Vagina (tissue), 2 donors: ENCODE measurements around the gene LONP2. TPM values are rescaled to one million over a fixed set of nuclear protein-coding genes. Genes with fewer than 3 reads are reported as not detected.

Source experiments
- DNase-seq, 2 donors: peaks; one replicate each; pipeline ENCODE4 v3.0.0-alpha.2; 2017; ENCODE audit errors: extremely low spot score in 2 of 2
- H3K27ac ChIP-seq: fragments of 200-600 bp; sonication (generic); one replicate; pipeline ENCODE4 v1.5.1; 2019
- H3K27me3 ChIP-seq: fragments of 200-600 bp; sonication (generic); one replicate; pipeline ENCODE4 v1.5.1; 2019
- H3K36me3 ChIP-seq, 2 donors: fragments of 200-600 bp; sonication (generic); one replicate each; pipeline ENCODE4 v1.5.1; 2017 to 2019
- H3K4me1 ChIP-seq: fragments of 200-600 bp; sonication (generic); one replicate; pipeline ENCODE4 v1.5.1; 2019
- H3K4me3 ChIP-seq, 2 donors: fragments of 200-600 bp; sonication (generic); 1 replicate in 1 of 2; 2 replicates in 1 of 2; pipeline ENCODE4 v1.5.1; 2016 to 2019
- H3K9me3 ChIP-seq: fragments of 200-600 bp; sonication (generic); one replicate; pipeline ENCODE4 v1.5.1; 2019
- POLR2A ChIP-seq, 2 donors: fragments of 450-650 bp; IDR thresholded peaks; one replicate each; pipeline ENCODE4 v1.6.1; 2017; ENCODE audit warnings: antibody characterized with exemption in 2 of 2, mild to moderate bottlenecking in 2 of 2, moderate library complexity in 2 of 2
- POLR2AphosphoS5 ChIP-seq, 2 donors: sonication (generic); formaldehyde crosslinking; IDR thresholded peaks; one replicate each; pipeline ENCODE4 v1.9.0; 2017; ENCODE audit warnings: antibody characterized with exemption in 2 of 2, mild to moderate bottlenecking in 2 of 2, low read depth in 1 of 2; ENCODE audit not compliant: insufficient read depth in 1 of 2
- intact Hi-C: fragments of 100-400 bp; cut with DNase I; formaldehyde crosslinking; loops from one replicate; pipeline ENCODE4 v1.15.1; 2023
- total RNA-seq: library from RNA; depleted of rRNA; stranded (reverse); fragments of >200 nt; gene quantifications from one replicate; pipeline ENCODE4 v1.2.3, GENCODE V29; 2016
- TF ChIP-seq, protein P1 (sequence below), 3 experiments: fragments of 450-650 bp in 2 of 3; fragments of 200-600 bp in 1 of 3; sonication (generic) in 1 of 3; IDR thresholded peaks; one replicate each; pipeline ENCODE4 v1.5.1; 2017 to 2019; ENCODE audit warnings: antibody characterized with exemption in 3 of 3, mild to moderate bottlenecking in 2 of 3, moderate library complexity in 2 of 3

LONP2 gene
- total RNA-seq, 1 donor from 2014 or later, result 40.3 TPM

DNA sequence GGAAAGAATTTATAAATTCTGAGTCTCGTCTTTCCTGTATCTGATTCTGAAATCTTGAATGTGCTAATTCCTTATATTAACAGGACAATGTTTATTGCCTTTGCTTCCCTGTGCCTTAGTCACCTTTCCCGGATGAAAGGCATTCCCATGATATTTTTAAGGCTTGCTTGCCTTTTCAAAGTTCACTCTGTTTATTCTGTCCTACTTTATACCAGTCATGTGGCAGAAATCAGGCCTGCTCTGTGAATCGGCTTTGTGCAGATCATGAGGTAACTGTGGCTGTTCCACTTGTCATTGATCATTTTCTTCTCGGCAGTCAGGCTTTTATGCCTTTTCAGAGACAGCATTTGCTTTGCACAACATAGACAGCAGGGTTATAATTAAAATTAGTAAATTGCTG lies 32.0 kb downstream of the LONP2 start:
- no peaks in the 10 kb centered on the region for H3K27me3 ChIP-seq
- peaks cover 18% of the 10 kb centered on the region for H3K4me1 ChIP-seq
- H3K36me3 ChIP-seq, result peaks cover 0 to 17% of the 10 kb centered on the region in 2 donors
- DNase-seq, result no peak
- H3K4me3 ChIP-seq, result no peak overlapping the region
- TF ChIP-seq POLR2A (IDR thresholded peaks at IDR 0.05) (no peak), POLR2AphosphoS5 (IDR thresholded peaks at IDR 0.05; ENCODE audit: insufficient read depth in 1 of 2, low read depth in 1 of 2) (peak in 1 of 2 donors; percentile 16)
- TF ChIP-seq, protein P1, sequence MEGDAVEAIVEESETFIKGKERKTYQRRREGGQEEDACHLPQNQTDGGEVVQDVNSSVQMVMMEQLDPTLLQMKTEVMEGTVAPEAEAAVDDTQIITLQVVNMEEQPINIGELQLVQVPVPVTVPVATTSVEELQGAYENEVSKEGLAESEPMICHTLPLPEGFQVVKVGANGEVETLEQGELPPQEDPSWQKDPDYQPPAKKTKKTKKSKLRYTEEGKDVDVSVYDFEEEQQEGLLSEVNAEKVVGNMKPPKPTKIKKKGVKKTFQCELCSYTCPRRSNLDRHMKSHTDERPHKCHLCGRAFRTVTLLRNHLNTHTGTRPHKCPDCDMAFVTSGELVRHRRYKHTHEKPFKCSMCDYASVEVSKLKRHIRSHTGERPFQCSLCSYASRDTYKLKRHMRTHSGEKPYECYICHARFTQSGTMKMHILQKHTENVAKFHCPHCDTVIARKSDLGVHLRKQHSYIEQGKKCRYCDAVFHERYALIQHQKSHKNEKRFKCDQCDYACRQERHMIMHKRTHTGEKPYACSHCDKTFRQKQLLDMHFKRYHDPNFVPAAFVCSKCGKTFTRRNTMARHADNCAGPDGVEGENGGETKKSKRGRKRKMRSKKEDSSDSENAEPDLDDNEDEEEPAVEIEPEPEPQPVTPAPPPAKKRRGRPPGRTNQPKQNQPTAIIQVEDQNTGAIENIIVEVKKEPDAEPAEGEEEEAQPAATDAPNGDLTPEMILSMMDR (IDR thresholded peaks at IDR 0.05), result no peak
- no peaks in the 10 kb centered on the region for H3K9me3 ChIP-seq
- intact Hi-C loops, result no loop called here
- peak overlapping the region; percentile 25 for H3K27ac ChIP-seq

DNA sequence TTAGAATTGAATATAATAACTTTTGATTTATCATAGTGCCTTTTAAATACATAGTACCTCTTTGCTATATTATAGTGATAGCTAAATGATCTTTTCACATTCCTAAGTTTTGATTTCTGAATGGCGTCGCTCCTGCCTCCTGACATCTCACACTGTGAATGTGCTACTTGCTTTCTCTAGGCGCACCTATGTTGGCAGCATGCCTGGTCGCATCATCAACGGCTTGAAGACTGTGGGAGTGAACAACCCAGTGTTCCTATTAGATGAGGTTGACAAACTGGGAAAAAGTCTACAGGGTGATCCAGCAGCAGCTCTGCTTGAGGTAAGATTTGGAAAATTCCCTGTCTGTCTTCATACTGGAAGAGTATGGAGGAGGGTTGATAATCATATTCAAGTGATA lies 33.1 kb downstream of the LONP2 start:
- no peak for DNase-seq

DNA sequence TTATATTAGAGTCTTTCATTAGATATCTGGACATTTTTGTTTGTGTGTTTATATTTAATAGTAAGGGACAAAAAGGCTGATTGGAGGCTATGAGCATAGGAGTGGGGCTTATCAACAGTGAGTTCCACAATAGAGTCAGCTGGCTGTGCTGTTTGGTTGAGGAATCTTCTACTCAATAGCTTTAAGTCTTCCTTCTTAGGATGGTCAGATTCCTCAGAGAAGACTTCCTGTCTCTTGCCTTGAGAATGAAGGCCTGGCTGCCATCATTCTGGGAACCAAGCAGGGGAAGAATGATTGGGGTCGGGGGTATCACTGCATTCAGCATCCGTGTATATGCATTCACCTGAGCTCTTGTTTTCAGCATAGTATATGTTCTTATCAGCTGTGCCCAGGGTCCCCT lies 35.1 kb downstream of the LONP2 start:
- TF ChIP-seq, protein P1 (IDR thresholded peaks at IDR 0.05), result no peak
- TF ChIP-seq POLR2A (IDR thresholded peaks at IDR 0.05) (no peak), POLR2AphosphoS5 (IDR thresholded peaks at IDR 0.05; ENCODE audit: insufficient read depth in 1 of 2, low read depth in 1 of 2) (no peak)
- no peak overlapping the region for H3K27ac ChIP-seq
- intact Hi-C loops, result no loop called here

More for the DNA sequence above, 33.1 kb downstream of the LONP2 start:
- H3K4me1 ChIP-seq, result peaks cover 18% of the 10 kb centered on the region
- no peaks in the 10 kb centered on the region for H3K9me3 ChIP-seq
- peaks cover 0 to 16% of the 10 kb centered on the region in 2 donors for H3K36me3 ChIP-seq
- H3K27me3 ChIP-seq, result no peaks in the 10 kb centered on the region
- TF ChIP-seq POLR2AphosphoS5 (IDR thresholded peaks at IDR 0.05; ENCODE audit: insufficient read depth in 1 of 2, low read depth in 1 of 2) (no peak), POLR2A (IDR thresholded peaks at IDR 0.05) (no peak)
- TF ChIP-seq, protein P1 (IDR thresholded peaks at IDR 0.05), result no peak
- intact Hi-C loops, result no loop called here
- no peak overlapping the region for H3K4me3 ChIP-seq
- no peak overlapping the region for H3K27ac ChIP-seq

DNA sequence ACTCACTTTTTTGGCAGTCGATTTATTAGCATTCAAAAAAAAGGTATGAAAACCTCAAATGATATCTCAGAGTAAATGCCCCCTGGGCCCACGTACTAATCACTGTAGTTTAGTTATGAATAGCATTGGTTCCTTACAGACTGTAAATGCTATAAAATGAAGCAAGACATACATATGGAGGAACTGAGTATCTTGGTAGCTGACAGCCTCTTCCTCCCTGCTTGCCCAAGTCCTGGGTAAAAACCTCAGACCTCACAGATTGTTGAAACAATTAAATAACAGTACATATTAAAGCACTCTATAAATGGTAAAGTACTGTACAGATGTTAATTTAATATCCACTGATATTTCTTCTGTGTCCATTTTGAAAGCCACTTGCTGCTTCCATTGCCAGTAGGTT lies 36.4 kb downstream of the LONP2 start:
- peaks cover 0 to 16% of the 10 kb centered on the region in 2 donors for H3K36me3 ChIP-seq
- H3K27ac ChIP-seq, result no peak overlapping the region
- H3K4me1 ChIP-seq, result peaks cover 18% of the 10 kb centered on the region
- TF ChIP-seq POLR2AphosphoS5 (IDR thresholded peaks at IDR 0.05; ENCODE audit: insufficient read depth in 1 of 2, low read depth in 1 of 2) (no peak), POLR2A (IDR thresholded peaks at IDR 0.05) (no peak)
- TF ChIP-seq, protein P1 (IDR thresholded peaks at IDR 0.05), result no peak
- no peak for DNase-seq
- no peaks in the 10 kb centered on the region for H3K27me3 ChIP-seq
- H3K4me3 ChIP-seq, result no peak overlapping the region
- intact Hi-C loops, result no loop called here
- H3K9me3 ChIP-seq, result no peaks in the 10 kb centered on the region

More for the DNA sequence above, 35.1 kb downstream of the LONP2 start:
- H3K27me3 ChIP-seq, result no peaks in the 10 kb centered on the region
- no peaks in the 10 kb centered on the region for H3K9me3 ChIP-seq
- H3K36me3 ChIP-seq, result peaks cover 0 to 16% of the 10 kb centered on the region in 2 donors
- no peak for DNase-seq
- H3K4me3 ChIP-seq, result no peak overlapping the region
- peaks cover 18% of the 10 kb centered on the region for H3K4me1 ChIP-seq

DNA sequence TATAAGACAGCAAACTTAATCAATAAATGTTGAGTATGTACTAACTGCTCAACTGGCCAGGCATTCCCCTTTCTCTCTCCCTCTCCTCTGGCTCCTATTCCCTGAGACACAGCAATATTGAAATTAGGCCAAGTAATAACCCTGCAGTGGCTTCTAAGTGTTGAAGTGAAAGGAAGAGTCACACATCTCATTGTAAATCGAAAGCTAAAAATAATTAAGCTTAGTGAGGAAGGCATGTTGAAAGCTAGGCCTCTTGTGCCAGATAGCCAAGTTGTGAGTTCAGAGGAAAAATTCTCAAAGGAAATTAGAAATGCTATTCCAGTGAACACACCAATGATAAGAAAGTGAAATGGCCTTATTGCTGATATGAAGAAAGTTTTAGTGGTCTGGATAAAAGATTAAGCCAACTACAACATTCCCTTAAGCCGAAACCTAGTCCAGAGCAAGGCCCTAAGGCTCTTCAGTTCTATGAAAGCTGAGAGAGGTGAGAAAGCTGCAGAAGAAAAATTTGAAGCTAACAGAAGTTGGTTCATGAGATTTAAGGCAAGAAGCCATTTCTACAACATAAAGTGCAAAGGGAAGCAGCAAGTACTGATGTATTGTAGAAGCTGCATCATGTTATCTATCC lies 38.6 kb downstream of the LONP2 start:
- H3K27ac ChIP-seq, result no peak overlapping the region
- H3K27me3 ChIP-seq, result no peaks in the 10 kb centered on the region
- H3K36me3 ChIP-seq, result peaks cover 0 to 26% of the 10 kb centered on the region in 2 donors
- peaks cover 12% of the 10 kb centered on the region for H3K4me1 ChIP-seq
- H3K9me3 ChIP-seq, result peaks cover 6% of the 10 kb centered on the region
- no peak overlapping the region for H3K4me3 ChIP-seq
- intact Hi-C loops, result no loop called here
- no peak for DNase-seq
- TF ChIP-seq POLR2AphosphoS5 (IDR thresholded peaks at IDR 0.05; ENCODE audit: insufficient read depth in 1 of 2, low read depth in 1 of 2) (no peak), POLR2A (IDR thresholded peaks at IDR 0.05) (no peak)
- TF ChIP-seq, protein P1 (IDR thresholded peaks at IDR 0.05), result no peak
